Activated CD4-positive, alpha-beta T cell treated with anti-CD3 and anti-CD28 coated beads, Interleukin-2, Interleukin-6, amounts not matched to agents 100 ng/mL and 50 ng/mL, durations not matched to agents 16 hours and 8 hours (primary cell): Measurements from ENCODE around the gene IL1RAPL2.
"Not testable (repeated sequence)": the region's sequence is repeated elsewhere in the genome, so short reads cannot be mapped to it uniquely, and the experiment has no call there.

Source experiments
- DNase-seq: peaks from one replicate; pipeline ENCODE4 v3.0.0-alpha.2; 2020

IL1RAPL2 gene

DNA sequence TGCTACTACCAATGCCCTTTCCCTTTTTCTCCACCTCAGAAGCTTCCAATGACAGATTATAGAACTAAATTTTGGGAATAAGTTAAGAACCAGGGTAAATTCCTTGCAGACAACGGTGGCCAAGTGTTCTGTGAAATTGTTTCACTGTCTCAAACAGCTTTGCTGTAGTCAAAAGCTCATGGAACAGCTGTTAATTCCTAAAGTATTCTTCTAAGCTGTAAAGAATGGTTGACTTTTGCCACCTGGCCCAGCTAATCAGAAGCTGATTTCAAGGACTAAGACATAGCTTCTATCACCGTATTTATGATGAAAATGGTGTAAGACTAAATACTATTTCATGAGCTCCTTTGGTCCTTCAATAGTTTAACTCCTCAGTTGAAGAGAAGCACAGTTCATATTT lies 297.5 kb downstream of the IL1RAPL2 start:
- DNase-seq, result no peak

DNA sequence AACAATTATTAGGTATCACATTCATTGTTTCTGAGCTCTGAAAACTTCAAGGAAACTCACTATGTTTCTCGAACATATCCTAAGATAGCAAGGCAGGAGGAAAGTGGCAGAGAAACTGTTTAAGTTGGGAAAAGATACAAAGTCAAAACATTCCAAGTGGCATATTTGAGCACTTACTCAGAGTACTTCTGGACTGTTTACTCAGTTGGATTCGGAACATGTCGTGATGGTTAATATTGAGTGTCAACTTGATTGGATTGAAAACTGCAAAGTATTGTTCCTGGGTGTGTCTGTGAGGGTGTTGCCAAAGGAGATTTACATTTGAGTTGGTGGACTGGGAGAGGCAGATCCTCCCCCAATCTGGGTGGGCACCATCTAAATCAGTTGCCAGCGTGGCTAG lies 298.3 kb downstream of the IL1RAPL2 start:
- DNase-seq, result no peak

DNA sequence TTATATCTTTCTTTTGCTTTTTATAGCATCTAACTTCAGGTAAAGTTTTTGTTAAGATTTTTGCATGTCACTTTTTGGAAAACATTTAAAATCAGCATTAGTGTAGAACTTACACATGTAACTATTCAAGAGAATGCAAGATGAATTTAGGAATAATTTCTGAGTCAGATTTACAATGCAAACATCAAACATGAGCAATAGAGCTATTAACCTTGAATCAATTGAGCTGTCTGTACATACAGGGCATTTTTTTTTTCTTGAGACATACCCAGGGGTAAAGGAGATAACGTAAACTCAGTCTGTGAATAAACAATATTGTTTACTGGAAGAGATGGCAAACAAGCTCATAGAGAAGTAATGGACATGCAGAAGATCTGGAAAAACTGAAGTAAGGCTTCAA lies 311.5 kb downstream of the IL1RAPL2 start:
- DNase-seq, result no peak

- no peak for DNase-seq
Measured at GRCh38 chrX:104902070-104902469, 336.1 kb downstream of the IL1RAPL2 start.

GRCh38 chrX:104909694-104910093 lies 343.7 kb downstream of the IL1RAPL2 start:
- DNase-seq, result not testable (repeated sequence)

- no peak for DNase-seq
Measured at GRCh38 chrX:104913348-104913747, 347.3 kb downstream of the IL1RAPL2 start.

GRCh38 chrX:104914686-104915085 lies 348.7 kb downstream of the IL1RAPL2 start:
- not testable (repeated sequence) for DNase-seq

DNA sequence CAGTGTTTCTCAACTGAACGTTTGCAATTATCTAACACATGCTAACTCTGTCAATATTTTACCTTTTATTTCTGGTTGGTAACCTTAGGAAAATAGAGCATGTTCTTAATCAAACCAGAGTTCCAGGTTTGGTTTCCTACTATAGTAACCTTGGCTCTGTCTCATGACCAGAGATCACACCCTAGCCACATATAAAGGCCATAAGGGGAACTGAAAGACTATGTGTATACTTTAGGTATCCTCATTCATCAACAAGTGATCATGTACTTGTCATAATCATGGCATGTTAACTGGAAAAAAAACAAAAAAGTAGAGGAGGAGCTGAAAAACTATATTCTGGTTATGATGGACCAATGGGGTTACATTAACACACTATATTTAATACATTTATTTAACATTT lies 352.1 kb downstream of the IL1RAPL2 start:
- DNase-seq, result no peak

DNA sequence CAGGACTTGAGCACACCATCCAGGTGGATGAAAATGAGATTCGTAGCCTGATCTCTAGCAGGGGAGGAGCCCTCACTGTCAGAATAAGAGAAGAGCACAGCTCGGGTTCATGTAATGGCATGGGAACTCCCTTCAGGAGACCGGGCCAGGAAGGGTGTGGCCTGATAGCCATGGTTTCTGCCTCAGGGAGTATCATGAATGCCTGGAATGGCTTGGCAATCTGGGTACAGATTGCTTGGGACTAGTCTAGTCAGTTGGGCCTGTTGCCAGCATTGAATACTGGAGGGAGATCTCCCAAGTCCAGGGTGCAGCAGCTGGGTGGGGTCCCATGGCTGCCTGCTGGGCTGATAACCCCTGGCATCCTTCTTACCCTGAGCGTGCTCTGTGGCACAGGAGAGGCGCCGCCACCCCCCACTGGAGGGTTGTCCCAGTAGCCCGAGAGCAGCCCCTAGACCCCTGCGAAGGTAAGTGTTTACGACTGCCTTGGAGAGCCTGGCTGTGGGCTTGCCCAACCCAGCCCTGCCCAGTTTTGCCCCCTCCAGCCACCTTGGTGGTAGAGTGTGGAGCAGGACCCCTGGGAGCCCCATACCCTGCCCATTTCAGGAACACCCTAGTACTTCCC lies 355.7 kb downstream of the IL1RAPL2 start:
- DNase-seq, result no peak

- peak; percentile 88 for DNase-seq
Measured at GRCh38 chrX:104922206-104922621, 356.2 kb downstream of the IL1RAPL2 start.

DNA sequence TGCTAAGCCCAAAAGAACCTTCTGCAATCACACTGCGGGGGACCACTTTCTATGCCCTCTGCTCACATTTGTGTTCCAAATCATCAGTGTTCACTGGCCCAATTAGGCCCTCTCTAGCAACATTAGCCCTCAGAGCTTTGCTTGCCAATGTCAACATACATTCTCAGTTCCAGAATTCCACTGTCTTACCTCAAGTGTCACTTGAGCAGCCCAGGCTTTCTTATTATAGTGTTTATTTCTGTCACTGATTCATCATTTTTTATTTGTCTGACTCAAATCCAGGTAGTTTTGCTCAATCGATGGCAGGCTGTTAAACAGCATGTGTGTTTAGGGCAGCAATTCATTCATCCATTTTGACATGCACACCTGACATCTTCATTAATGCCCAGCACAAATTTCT lies 363.3 kb downstream of the IL1RAPL2 start:
- no peak for DNase-seq

DNA sequence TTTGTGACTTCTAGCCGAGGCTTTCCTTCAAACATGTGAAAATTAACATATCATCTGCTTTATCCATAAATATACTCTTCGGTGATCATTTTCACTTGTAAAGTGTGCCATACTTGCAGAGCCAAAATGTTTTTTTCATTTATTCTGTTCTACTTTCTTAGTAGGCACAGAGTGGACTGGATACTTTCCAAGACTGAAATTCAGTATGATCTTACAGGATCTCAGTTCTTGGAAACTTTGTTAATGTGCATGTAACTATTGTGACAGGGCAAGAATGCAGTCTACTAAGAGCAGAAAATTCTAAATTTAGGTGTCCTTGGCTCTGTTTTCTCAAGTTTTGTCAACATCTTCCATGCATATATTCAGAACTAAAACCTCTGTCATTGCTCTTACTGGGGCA lies 369.6 kb downstream of the IL1RAPL2 start:
- DNase-seq, result no peak

DNA sequence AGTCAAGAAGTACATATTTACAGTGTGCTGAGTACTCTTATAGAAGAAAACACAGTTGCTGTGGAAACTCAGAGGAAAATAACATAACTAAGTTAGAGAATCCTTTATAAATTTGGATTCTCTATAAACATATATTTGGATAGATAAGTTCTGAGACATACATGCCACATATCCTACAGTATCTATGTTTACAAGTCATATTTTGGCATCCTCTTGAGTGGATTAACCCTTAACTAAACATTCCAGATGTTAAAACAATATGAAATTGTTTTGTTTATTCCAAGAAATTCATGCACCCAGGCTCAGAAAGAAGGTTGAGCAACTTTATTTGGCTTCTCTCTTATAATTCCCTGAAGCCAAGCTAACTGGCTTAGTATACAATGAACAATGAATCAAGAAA lies 387.3 kb downstream of the IL1RAPL2 start:
- no peak for DNase-seq

DNA sequence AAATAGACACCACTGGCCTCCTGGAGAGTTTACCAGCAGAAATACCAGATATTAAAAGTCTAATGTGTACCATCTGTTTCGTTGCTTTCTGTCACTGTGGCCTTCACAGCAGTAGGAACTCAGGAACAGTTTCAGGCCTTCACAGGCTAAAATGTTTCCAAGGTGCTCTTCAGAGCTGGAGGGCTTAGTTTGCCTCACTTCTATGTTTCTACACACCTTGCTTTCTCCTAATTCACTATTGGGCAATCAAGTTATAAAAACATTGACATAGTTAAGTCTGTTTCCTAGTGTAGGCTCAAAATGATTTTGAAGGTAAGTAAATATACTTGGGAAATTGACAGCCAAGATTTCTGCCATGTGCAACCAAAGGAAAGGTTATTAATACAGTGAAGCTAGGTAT lies 395.9 kb downstream of the IL1RAPL2 start:
- no peak for DNase-seq

- DNase-seq, result no peak
Measured at GRCh38 chrX:104968241-104968640, 402.2 kb downstream of the IL1RAPL2 start.

- DNase-seq, result no peak
Measured at GRCh38 chrX:104972737-104973136, 406.7 kb downstream of the IL1RAPL2 start.

DNA sequence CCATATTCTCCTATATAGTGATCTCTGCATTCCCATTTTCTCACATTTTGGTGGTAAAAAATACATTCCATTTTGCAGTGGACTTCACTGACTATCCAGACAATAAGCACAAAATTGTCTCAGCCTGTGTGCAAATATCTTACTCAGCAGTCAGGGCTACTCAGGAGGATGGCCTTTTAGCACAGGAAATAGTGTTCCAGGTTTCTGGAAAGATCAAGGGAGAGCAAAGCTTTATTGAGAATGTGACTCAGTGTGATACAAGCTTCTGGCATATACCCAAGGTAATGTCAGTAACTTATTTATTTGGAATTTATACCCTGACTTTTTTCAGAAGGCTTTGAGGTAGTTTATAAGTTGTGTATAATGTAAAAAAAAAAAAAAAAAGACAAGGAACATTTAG lies 421.1 kb downstream of the IL1RAPL2 start:
- DNase-seq, result no peak

DNA sequence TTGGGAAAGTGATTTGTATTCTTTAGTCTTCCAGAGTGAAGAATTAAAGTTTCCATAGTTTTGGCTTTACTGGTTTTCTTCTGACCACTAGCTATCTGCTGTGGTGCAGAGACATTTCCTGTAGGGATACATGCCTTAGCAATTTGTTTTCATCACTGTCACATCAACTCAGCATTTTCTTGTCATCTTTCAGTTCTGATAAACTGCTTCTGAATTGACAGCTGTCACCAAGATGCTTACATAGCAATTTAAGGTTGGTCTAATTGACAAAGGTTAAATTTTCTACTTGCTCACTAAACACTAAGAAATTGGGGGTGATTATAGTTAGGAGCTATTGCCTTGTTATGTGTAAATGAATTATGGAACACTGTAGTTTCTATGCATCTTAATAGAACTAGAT lies 422.0 kb downstream of the IL1RAPL2 start:
- DNase-seq, result no peak

DNA sequence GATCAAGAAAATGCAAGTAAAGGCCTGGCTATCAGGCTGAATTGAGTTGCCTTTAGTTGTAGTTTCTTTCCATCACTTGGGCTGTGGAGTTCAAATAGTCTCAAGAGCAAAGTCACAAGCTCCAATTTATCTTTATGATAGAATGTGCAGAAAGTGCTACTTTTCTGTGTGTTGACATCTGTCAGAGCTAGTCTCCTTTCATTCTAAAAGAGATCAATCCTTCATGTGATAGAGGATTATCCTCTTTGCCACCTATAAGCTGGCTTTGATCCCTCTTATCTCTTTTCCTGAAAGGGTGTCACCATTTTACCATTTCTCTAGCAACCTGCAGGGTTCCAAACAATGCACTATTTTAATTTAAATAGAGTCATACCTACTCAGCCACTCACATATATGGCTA lies 429.5 kb downstream of the IL1RAPL2 start:
- DNase-seq, result no peak

DNA sequence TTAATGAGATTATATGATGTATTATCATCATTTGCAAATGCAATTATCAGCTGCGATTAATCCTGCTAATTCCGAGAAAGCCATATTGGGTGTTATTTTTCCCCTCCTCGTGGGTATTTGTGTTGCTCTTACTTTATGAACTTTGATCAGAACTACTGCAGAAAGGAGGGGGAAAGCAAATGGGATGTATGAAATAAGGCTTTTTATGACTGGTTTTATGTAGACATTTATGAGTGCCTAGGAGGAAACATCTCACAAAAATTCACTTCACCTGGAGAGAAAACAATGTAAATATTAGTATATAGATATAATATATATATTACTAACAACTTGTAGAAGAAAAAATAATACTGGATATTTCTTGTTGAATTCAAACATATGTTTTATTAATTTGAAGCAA lies 440.1 kb downstream of the IL1RAPL2 start:
- DNase-seq, result no peak

DNA sequence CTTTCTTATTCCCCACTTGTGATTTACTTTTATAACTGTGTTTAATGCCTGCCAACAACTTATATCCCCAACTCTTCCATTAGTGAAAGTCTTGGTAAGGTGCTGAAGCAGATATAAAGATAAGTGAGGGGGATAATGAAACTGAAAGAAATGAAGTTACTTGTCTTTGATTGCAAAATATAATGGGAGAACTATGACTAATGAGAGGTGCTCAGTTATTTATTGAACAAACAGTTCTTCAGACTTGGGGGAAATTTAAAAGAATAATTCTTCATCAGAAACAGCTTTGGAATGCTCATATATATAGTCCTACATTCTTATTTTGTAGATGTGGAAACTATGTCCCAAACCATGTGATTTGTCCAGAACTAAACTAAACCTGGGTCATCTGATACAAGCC lies 441.0 kb downstream of the IL1RAPL2 start:
- DNase-seq, result no peak

GRCh38 chrX:105013719-105014118 lies 447.7 kb downstream of the IL1RAPL2 start:
- no peak for DNase-seq

DNA sequence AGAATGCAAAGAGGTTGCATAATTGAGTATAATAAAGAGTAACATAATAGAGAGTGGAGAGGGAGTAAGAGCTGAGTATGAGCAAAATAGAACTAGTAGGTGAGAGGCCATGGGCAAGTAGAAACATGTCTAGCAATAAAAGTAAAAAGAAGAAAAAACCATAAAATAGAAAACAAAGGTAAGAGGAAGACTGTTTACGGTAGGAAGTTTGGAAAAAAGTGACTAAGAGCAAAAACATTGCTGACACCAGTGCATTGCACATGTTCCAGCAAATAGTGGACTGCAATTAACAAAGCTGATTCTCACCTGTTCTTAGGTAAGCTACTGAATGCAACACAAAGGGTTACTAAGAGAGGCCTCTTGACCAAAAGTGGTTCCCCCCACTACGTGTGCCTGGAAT lies 451.6 kb downstream of the IL1RAPL2 start:
- DNase-seq, result no peak

- no peak for DNase-seq
Measured at GRCh38 chrX:105018865-105019264, 452.9 kb downstream of the IL1RAPL2 start.

DNA sequence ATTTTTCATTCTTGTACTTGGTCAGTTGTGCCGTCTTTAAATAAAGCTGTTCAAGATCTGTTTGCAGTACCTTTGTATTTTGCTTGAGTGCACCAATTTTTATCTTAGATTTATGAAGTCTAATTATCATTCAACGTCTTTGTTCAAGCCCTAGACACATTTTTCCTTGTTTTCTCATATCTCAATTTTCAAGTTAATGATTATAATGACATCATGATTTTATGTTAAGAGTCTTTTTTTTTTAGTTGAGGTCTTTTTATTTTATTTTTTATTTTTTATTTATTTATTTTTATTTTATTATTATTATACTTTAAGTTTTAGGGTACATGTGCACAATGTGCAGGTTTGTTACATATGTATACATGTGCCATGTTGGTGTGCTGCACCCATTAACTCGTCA lies 463.0 kb downstream of the IL1RAPL2 start:
- not testable (repeated sequence) for DNase-seq
